ENCODE results near the gene CALCR.
A peak's percentile ranks its signal among the peaks of the same experiment; 100 is the strongest.
"Not testable (repeated sequence)": the region's sequence is repeated elsewhere in the genome, so short reads cannot be mapped to it uniquely, and the experiment has no call there.

Gene CALCR

GRCh38 chr7:93585694-93586478 is 11.4 kb upstream of the CALCR start:
- H3K4me3 ChIP-seq (ENCODE audit: low read depth, low read length); H3K4me1 ChIP-seq (ENCODE audit: control insufficient read depth, insufficient read depth, low read length); H3K36me3 ChIP-seq (ENCODE audit: control insufficient read depth, insufficient read depth, low read length); H3K9me3 ChIP-seq (ENCODE audit: control insufficient read depth, insufficient read depth, low read length); H3K9ac ChIP-seq (ENCODE audit: low read depth, low read length); H3K27me3 ChIP-seq (ENCODE audit: control insufficient read depth, insufficient read depth, low read length): not testable (repeated sequence)

GRCh38 chr7:93579431-93579830 is 4.9 kb upstream of the CALCR start:
- Histone ChIP-seq H3K9ac (ENCODE audit: low read depth, low read length) (no peak overlapping the region), H3K4me3 (ENCODE audit: low read depth, low read length) (no peak overlapping the region), H3K36me3 (ENCODE audit: control insufficient read depth, insufficient read depth, low read length) (no peaks in the 10 kb centered on the region), H3K4me1 (ENCODE audit: control insufficient read depth, insufficient read depth, low read length) (no peaks in the 10 kb centered on the region), H3K27me3 (ENCODE audit: control insufficient read depth, insufficient read depth, low read length) (peaks cover 33% of the 10 kb centered on the region), H3K9me3 (ENCODE audit: control insufficient read depth, insufficient read depth, low read length) (no peaks in the 10 kb centered on the region)

GRCh38 chr7:93578762-93579161 is 4.2 kb upstream of the CALCR start:
- H3K27me3 ChIP-seq (ENCODE audit: control insufficient read depth, insufficient read depth, low read length), result peaks cover 40% of the 10 kb centered on the region
- H3K4me3 ChIP-seq (ENCODE audit: low read depth, low read length), result no peak overlapping the region
- H3K4me1 ChIP-seq (ENCODE audit: control insufficient read depth, insufficient read depth, low read length), result peaks cover 2% of the 10 kb centered on the region
- H3K9ac ChIP-seq (ENCODE audit: low read depth, low read length), result no peak overlapping the region
- H3K9me3 ChIP-seq (ENCODE audit: control insufficient read depth, insufficient read depth, low read length), result no peaks in the 10 kb centered on the region
- no peaks in the 10 kb centered on the region for H3K36me3 ChIP-seq (ENCODE audit: control insufficient read depth, insufficient read depth, low read length)

- Histone ChIP-seq H3K36me3 (ENCODE audit: control insufficient read depth, insufficient read depth, low read length) (no peaks in the 10 kb centered on the region), H3K4me3 (ENCODE audit: low read depth, low read length) (peak overlapping the region; percentile 80), H3K9ac (ENCODE audit: low read depth, low read length) (peak overlapping the region; percentile 5), H3K9me3 (ENCODE audit: control insufficient read depth, insufficient read depth, low read length) (no peaks in the 10 kb centered on the region), H3K27me3 (ENCODE audit: control insufficient read depth, insufficient read depth, low read length) (peaks cover 57% of the 10 kb centered on the region), H3K4me1 (ENCODE audit: control insufficient read depth, insufficient read depth, low read length) (peaks cover 2% of the 10 kb centered on the region)
Observed at GRCh38 chr7:93575555-93576399, 1.3 kb upstream of the CALCR start.

- H3K4me3 ChIP-seq (ENCODE audit: low read depth, low read length), result peak overlapping the region; percentile 80
Observed at GRCh38 chr7:93574269-93574645, 267 bp downstream of the CALCR start.

GRCh38 chr7:93569189-93569588 is 5.3 kb downstream of the CALCR start:
- Histone ChIP-seq H3K9ac (ENCODE audit: low read depth, low read length) (no peak overlapping the region), H3K4me3 (ENCODE audit: low read depth, low read length) (no peak overlapping the region), H3K36me3 (ENCODE audit: control insufficient read depth, insufficient read depth, low read length) (no peaks in the 10 kb centered on the region), H3K27me3 (ENCODE audit: control insufficient read depth, insufficient read depth, low read length) (peaks cover 21% of the 10 kb centered on the region), H3K4me1 (ENCODE audit: control insufficient read depth, insufficient read depth, low read length) (peaks cover 2% of the 10 kb centered on the region), H3K9me3 (ENCODE audit: control insufficient read depth, insufficient read depth, low read length) (no peaks in the 10 kb centered on the region)

More at GRCh38 chr7:93574269-93574645, 267 bp downstream of the CALCR start:
- Histone ChIP-seq H3K9ac (ENCODE audit: low read depth, low read length) (no peak overlapping the region), H3K9me3 (ENCODE audit: control insufficient read depth, insufficient read depth, low read length) (no peaks in the 10 kb centered on the region), H3K36me3 (ENCODE audit: control insufficient read depth, insufficient read depth, low read length) (no peaks in the 10 kb centered on the region), H3K4me1 (ENCODE audit: control insufficient read depth, insufficient read depth, low read length) (peaks cover 2% of the 10 kb centered on the region), H3K27me3 (ENCODE audit: control insufficient read depth, insufficient read depth, low read length) (peaks cover 57% of the 10 kb centered on the region)

GRCh38 chr7:93566876-93567275 is 7.6 kb downstream of the CALCR start:
- Histone ChIP-seq H3K9ac (ENCODE audit: low read depth, low read length) (no peak overlapping the region), H3K36me3 (ENCODE audit: control insufficient read depth, insufficient read depth, low read length) (no peaks in the 10 kb centered on the region), H3K4me1 (ENCODE audit: control insufficient read depth, insufficient read depth, low read length) (no peaks in the 10 kb centered on the region), H3K27me3 (ENCODE audit: control insufficient read depth, insufficient read depth, low read length) (no peaks in the 10 kb centered on the region), H3K4me3 (ENCODE audit: low read depth, low read length) (no peak overlapping the region), H3K9me3 (ENCODE audit: control insufficient read depth, insufficient read depth, low read length) (no peaks in the 10 kb centered on the region)

- no peaks in the 10 kb centered on the region for H3K36me3 ChIP-seq (ENCODE audit: control insufficient read depth, insufficient read depth, low read length)
- H3K4me1 ChIP-seq (ENCODE audit: control insufficient read depth, insufficient read depth, low read length), result peaks cover 9% of the 10 kb centered on the region
- no peak overlapping the region for H3K9ac ChIP-seq (ENCODE audit: low read depth, low read length)
- H3K4me3 ChIP-seq (ENCODE audit: low read depth, low read length), result no peak overlapping the region
- H3K27me3 ChIP-seq (ENCODE audit: control insufficient read depth, insufficient read depth, low read length), result no peaks in the 10 kb centered on the region
- no peaks in the 10 kb centered on the region for H3K9me3 ChIP-seq (ENCODE audit: control insufficient read depth, insufficient read depth, low read length)
Observed at GRCh38 chr7:93563584-93563983, 10.9 kb downstream of the CALCR start.

GRCh38 chr7:93562936-93563335 is 11.6 kb downstream of the CALCR start:
- Histone ChIP-seq H3K36me3 (ENCODE audit: control insufficient read depth, insufficient read depth, low read length) (no peaks in the 10 kb centered on the region), H3K9me3 (ENCODE audit: control insufficient read depth, insufficient read depth, low read length) (no peaks in the 10 kb centered on the region), H3K4me3 (ENCODE audit: low read depth, low read length) (no peak overlapping the region), H3K9ac (ENCODE audit: low read depth, low read length) (no peak overlapping the region), H3K4me1 (ENCODE audit: control insufficient read depth, insufficient read depth, low read length) (peaks cover 13% of the 10 kb centered on the region), H3K27me3 (ENCODE audit: control insufficient read depth, insufficient read depth, low read length) (no peaks in the 10 kb centered on the region)

- H3K9ac ChIP-seq (ENCODE audit: low read depth, low read length), result no peak overlapping the region
- no peaks in the 10 kb centered on the region for H3K27me3 ChIP-seq (ENCODE audit: control insufficient read depth, insufficient read depth, low read length)
- H3K4me3 ChIP-seq (ENCODE audit: low read depth, low read length), result no peak overlapping the region
- peaks cover 13% of the 10 kb centered on the region for H3K4me1 ChIP-seq (ENCODE audit: control insufficient read depth, insufficient read depth, low read length)
- H3K9me3 ChIP-seq (ENCODE audit: control insufficient read depth, insufficient read depth, low read length), result no peaks in the 10 kb centered on the region
- no peaks in the 10 kb centered on the region for H3K36me3 ChIP-seq (ENCODE audit: control insufficient read depth, insufficient read depth, low read length)
Observed at GRCh38 chr7:93562106-93562505, 12.4 kb downstream of the CALCR start.

GRCh38 chr7:93559639-93560491 is 14.7 kb downstream of the CALCR start:
- Histone ChIP-seq H3K36me3 (ENCODE audit: control insufficient read depth, insufficient read depth, low read length) (no peaks in the 10 kb centered on the region), H3K9ac (ENCODE audit: low read depth, low read length) (no peak overlapping the region), H3K9me3 (ENCODE audit: control insufficient read depth, insufficient read depth, low read length) (no peaks in the 10 kb centered on the region), H3K27me3 (ENCODE audit: control insufficient read depth, insufficient read depth, low read length) (no peaks in the 10 kb centered on the region), H3K4me3 (ENCODE audit: low read depth, low read length) (no peak overlapping the region), H3K4me1 (ENCODE audit: control insufficient read depth, insufficient read depth, low read length) (peaks cover 13% of the 10 kb centered on the region)

Measured in iPS-15b (cell line).